B cell (primary cell): Measurements from ENCODE around the gene MAP2K5. TPM values are rescaled to one million over a fixed set of nuclear protein-coding genes. Genes with fewer than 3 reads are reported as not detected.

Experiments
- ATAC-seq: fragments of 200-7000 bp; cut with Tn5 transposase; one replicate; pipeline ENCODE4 v1.10.0; 2021; ENCODE audit warnings: low read depth, mild to moderate bottlenecking, moderate number of reproducible peaks, moderate library complexity
- CTCF ChIA-PET: fragments of 350-600 bp; sonication (Branson Sonifier 250); formaldehyde crosslinking; loops from one replicate; lab custom pipeline; 2021; ENCODE audit warnings: antibody characterized with exemption, inconsistent platforms; lab: Charles Lee
- POLR2A ChIA-PET: fragments of 350-600 bp; sonication (Branson Sonifier 250); formaldehyde crosslinking; loops from one replicate; lab custom pipeline; 2021; ENCODE audit warnings: antibody characterized with exemption; lab: Charles Lee
- DNase-seq: peaks from one replicate; pipeline ENCODE4 v3.0.0; 2013
- H2AFZ ChIP-seq: 2 replicates; pipeline ENCODE4 v1.6.1; 2012; ENCODE audit warnings: mild to moderate bottlenecking, low read depth, low read length; ENCODE audit not compliant: insufficient read depth, poor library complexity, severe bottlenecking
- H3K27ac ChIP-seq, 2 donors: 1 replicate in 1 of 2; 2 replicates in 1 of 2; pipeline ENCODE4 v1.5.1; 2012 to 2013; ENCODE audit warnings: low read length in 2 of 2, mild to moderate bottlenecking in 2 of 2, moderate library complexity in 1 of 2
- H3K27me3 ChIP-seq, 4 experiments: fragments of 200-600 bp in 1 of 4; sonication (generic) in 1 of 4; replicated peaks in 1 of 4; 1 replicate in 2 of 4; 2 replicates in 2 of 4; pipeline versions ENCODE4 v1.6.1 to v1.7.0; 2013 to 2016; ENCODE audit warnings: low read length in 3 of 4, mild to moderate bottlenecking in 2 of 4, mixed read lengths in 1 of 4, moderate library complexity in 1 of 4; ENCODE audit not compliant: insufficient read depth in 4 of 4, control insufficient read depth in 3 of 4; ENCODE audit errors: control extremely low read depth in 1 of 4
- H3K36me3 ChIP-seq, 2 experiments: replicated peaks in 1 of 2; 1 replicate in 1 of 2; 2 replicates in 1 of 2; pipeline versions ENCODE4 v1.6.1 to v1.7.1; 2013; ENCODE audit warnings: low read length in 1 of 2; ENCODE audit not compliant: insufficient read depth in 2 of 2, control insufficient read depth in 1 of 2; ENCODE audit errors: control extremely low read depth in 1 of 2, extremely low read depth in 1 of 2
- H3K4me1 ChIP-seq, 2 donors: fragments of 200-600 bp in 1 of 2; sonication (generic) in 1 of 2; 1 replicate in 1 of 2; 2 replicates in 1 of 2; pipeline versions ENCODE4 v1.5.1 to v1.6.1; 2013 to 2017; ENCODE audit warnings: low read length in 2 of 2; ENCODE audit not compliant: control insufficient read depth in 2 of 2, insufficient read depth in 2 of 2
- H3K4me2 ChIP-seq: replicated peaks from 2 replicates; pipeline ENCODE3; 2012; ENCODE audit warnings: mild to moderate bottlenecking, low read depth, low read length; ENCODE audit not compliant: poor library complexity, severe bottlenecking
- H3K4me3 ChIP-seq, 5 experiments: fragments of 200-600 bp in 1 of 5; sonication (generic) in 1 of 5; 1 replicate in 3 of 5; 2 replicates in 2 of 5; pipeline versions ENCODE4 v1.5.1 to v1.7.0; 2011 to 2016; ENCODE audit warnings: low read length in 4 of 5, mild to moderate bottlenecking in 4 of 5, low read depth in 2 of 5, control low read depth in 1 of 5, moderate library complexity in 1 of 5; ENCODE audit not compliant: insufficient read depth in 1 of 5; ENCODE audit errors: control extremely low read depth in 1 of 5, extremely low read depth in 1 of 5
- H3K79me2 ChIP-seq: fragments of 200-600 bp; sonication (generic); one replicate; pipeline ENCODE4 v1.6.0; 2016; ENCODE audit warnings: low read length; ENCODE audit not compliant: control insufficient read depth, insufficient read depth
- H3K9ac ChIP-seq: fragments of 200-600 bp; sonication (generic); 2 replicates; pipeline ENCODE4 v1.6.1; 2017; ENCODE audit warnings: mild to moderate bottlenecking, low read length, moderate library complexity
- H3K9me3 ChIP-seq, 3 donors: one replicate each; pipeline versions ENCODE4 v1.6.1 to v1.7.1; 2013; ENCODE audit warnings: low read length in 2 of 3; ENCODE audit not compliant: control insufficient read depth in 2 of 3, insufficient read depth in 1 of 3; ENCODE audit errors: control extremely low read depth in 1 of 3
- H4K20me1 ChIP-seq: 2 replicates; pipeline ENCODE4 v1.6.0; 2012; ENCODE audit warnings: mild to moderate bottlenecking, low read length; ENCODE audit not compliant: insufficient read depth, control insufficient read depth, poor library complexity, severe bottlenecking
- H3K27ac Mint-ChIP-seq: one replicate; pipeline ENCODE4 v1.8.0; 2021; ENCODE audit warnings: mixed read lengths
- H3K27me3 Mint-ChIP-seq: one replicate; pipeline ENCODE4 v1.8.0; 2021; ENCODE audit warnings: mixed read lengths
- H3K4me1 Mint-ChIP-seq: one replicate; pipeline ENCODE4 v1.8.0; 2021; ENCODE audit warnings: mixed read lengths
- H3K4me3 Mint-ChIP-seq: one replicate; pipeline ENCODE4 v1.8.0; 2021; ENCODE audit warnings: mixed read lengths
- H3K9me3 Mint-ChIP-seq: one replicate; pipeline ENCODE4 v1.8.0; 2022; ENCODE audit warnings: mixed read lengths; ENCODE audit not compliant: insufficient read depth
- EZH2 ChIP-seq: IDR thresholded peaks from 2 replicates; pipeline ENCODE4 v1.6.1; 2012; ENCODE audit warnings: borderline replicate concordance, low read depth, mild to moderate bottlenecking, moderate library complexity, low read length; ENCODE audit not compliant: insufficient read depth, poor library complexity, severe bottlenecking
- WGBS: methylation state at CpG from one replicate; pipeline ENCODE4 v1.1.5; 2013; ENCODE audit warnings: missing lambda C conversion rate; ENCODE audit not compliant: insufficient coverage; 5-methylcytosine and 5-hydroxymethylcytosine counted together
- intact Hi-C: fragments of 100-400 bp; cut with micrococcal nuclease; formaldehyde crosslinking; loops from one replicate; pipeline ENCODE4 v1.10.0; 2022
- polyA plus RNA-seq: library from polyadenylated mRNA; depleted of rRNA; stranded (reverse); fragments of >200 nt; gene quantifications from 2 replicates; pipeline ENCODE4 v1.2.3, GENCODE V29; 2012
- total RNA-seq, 2 donors: library from RNA; stranded (reverse); fragments of 120-200 nt in 1 of 2; gene quantifications; 1 replicate in 1 of 2; 2 replicates in 1 of 2; pipeline versions ENCODE4 v1.2.3 to v1.2.4, GENCODE V29; 2013 to 2022
- TF ChIP-seq, protein P1 (sequence below): fragments of 200-600 bp; IDR thresholded peaks from one replicate; pipeline ENCODE4 v1.8.0; 2022; ENCODE audit warnings: antibody characterized with exemption, mild to moderate bottlenecking

The MAP2K5 gene
- total and polyA plus RNA-seq, 2 donors (not counting 1 experiment from before 2014, with no cell fraction given) = 11.1 to 40.0 TPM

DNA sequence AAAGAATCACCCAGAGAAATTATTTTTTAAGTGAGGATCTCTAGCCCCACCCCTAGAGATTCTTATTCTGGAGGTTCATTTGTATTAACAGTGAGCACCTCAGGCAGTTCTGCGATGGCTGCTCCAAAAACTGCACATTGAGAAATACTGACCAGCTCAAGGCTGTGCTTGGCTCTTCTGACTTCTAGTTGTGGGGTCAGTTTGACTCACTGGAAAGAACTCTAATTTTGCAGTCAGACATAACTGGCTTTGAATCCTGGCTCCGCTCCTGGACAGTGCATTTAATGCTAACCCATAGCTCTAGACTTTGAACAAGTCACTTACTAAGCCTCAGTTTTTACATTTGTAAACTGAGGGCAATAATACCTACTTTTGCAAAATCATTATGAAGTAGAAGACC lies 159.2 kb downstream of the MAP2K5 start:
- Histone ChIP-seq H4K20me1 (no peaks in the 10 kb centered on the region), H3K4me2 (no peak overlapping the region), H3K9me3 (peaks cover 0 to 4% (median 0%) of the 10 kb centered on the region in 3 donors), H3K27ac (no peak overlapping the region), H3K9ac (no peak overlapping the region), H3K4me3 (no peak overlapping the region), H3K27me3 (no peaks in the 10 kb centered on the region), H3K36me3 (no peaks in the 10 kb centered on the region), H3K4me1 (no peaks in the 10 kb centered on the region), H3K79me2 (no peaks in the 10 kb centered on the region), H2AFZ (no peak overlapping the region)
- no peak for ATAC-seq
- no peak for TF ChIP-seq EZH2
- TF ChIP-seq, protein P1, sequence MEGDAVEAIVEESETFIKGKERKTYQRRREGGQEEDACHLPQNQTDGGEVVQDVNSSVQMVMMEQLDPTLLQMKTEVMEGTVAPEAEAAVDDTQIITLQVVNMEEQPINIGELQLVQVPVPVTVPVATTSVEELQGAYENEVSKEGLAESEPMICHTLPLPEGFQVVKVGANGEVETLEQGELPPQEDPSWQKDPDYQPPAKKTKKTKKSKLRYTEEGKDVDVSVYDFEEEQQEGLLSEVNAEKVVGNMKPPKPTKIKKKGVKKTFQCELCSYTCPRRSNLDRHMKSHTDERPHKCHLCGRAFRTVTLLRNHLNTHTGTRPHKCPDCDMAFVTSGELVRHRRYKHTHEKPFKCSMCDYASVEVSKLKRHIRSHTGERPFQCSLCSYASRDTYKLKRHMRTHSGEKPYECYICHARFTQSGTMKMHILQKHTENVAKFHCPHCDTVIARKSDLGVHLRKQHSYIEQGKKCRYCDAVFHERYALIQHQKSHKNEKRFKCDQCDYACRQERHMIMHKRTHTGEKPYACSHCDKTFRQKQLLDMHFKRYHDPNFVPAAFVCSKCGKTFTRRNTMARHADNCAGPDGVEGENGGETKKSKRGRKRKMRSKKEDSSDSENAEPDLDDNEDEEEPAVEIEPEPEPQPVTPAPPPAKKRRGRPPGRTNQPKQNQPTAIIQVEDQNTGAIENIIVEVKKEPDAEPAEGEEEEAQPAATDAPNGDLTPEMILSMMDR = no peak
- Mint-ChIP-seq H3K27me3 (no peaks in the 10 kb centered on the region), H3K27ac (no peak overlapping the region), H3K9me3 (no peaks in the 10 kb centered on the region), H3K4me3 (no peak overlapping the region), H3K4me1 (no peaks in the 10 kb centered on the region)
- WGBS = 100% methylated on average over 1 of the region's 2 CpGs
- DNase-seq = no peak
- intact Hi-C loops = no loop called here
- CTCF ChIA-PET = no interaction called here
- POLR2A ChIA-PET = no interaction called here

DNA sequence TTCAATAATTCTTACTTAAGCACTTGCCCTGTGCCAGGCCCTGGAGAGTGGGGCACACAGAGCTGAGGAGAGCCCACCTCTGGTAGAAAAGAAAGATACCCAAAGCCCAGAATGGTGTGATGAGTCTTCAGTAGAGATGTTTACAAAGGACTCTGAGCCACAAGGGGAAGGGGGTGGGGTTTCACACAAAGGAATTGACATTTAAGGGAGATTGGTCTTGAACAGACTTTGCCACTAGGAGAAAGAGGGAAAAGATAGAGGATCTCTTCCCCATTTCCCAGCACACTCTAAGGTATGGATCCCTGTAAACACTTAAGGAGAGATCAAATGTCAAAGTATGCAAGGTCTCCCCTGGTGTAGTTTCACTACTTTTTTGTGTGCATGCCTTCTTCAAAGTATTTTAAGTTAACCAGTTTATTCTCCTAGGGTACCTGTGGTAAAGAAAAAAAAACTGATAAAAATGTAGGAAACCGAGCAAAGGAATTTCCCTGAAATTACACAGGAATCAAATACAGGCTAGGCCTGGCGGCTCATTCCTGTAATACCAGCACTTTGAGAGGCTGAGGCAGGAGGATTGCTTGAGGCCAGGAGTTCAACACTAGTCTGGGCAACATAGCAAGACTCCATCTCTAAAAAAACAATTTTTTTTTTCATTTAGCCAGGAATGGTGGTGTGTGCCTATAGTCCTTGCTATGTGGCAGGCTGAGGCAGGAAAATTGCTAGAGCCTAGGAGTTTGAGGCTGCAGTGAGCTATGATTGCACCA lies 165.2 kb downstream of the MAP2K5 start:
- Histone ChIP-seq H4K20me1 (no peaks in the 10 kb centered on the region), H3K9me3 (no peaks in the 10 kb centered on the region), H3K27me3 (no peaks in the 10 kb centered on the region), H3K9ac (no peak overlapping the region), H3K4me3 (no peak overlapping the region), H3K36me3 (peaks cover 1 to 6% of the 10 kb centered on the region in 2 experiments), H3K4me2 (no peak overlapping the region), H2AFZ (no peak overlapping the region), H3K27ac (no peak overlapping the region), H3K4me1 (no peaks in the 10 kb centered on the region), H3K79me2 (no peaks in the 10 kb centered on the region)
- Mint-ChIP-seq H3K4me1 (no peaks in the 10 kb centered on the region), H3K9me3 (no peaks in the 10 kb centered on the region), H3K27me3 (no peaks in the 10 kb centered on the region), H3K27ac (no peak overlapping the region), H3K4me3 (no peak overlapping the region)
- no CpG with 5 or more reads among the region's 2 CpGs for WGBS
- ATAC-seq (no peak), DNase-seq (no peak)
- intact Hi-C loops = no loop called here
- POLR2A ChIA-PET = no interaction called here
- no peak for TF ChIP-seq EZH2
- TF ChIP-seq, protein P1 = no peak
- CTCF ChIA-PET = no interaction called here
